GM18526 (cell line): ENCODE measurements around the gene ESRRA.

Experiments used
- POLR2A ChIP-seq: IDR thresholded peaks from 3 replicates; pipeline ENCODE4 v1.6.1; 2011; ENCODE audit not compliant: insufficient read length; ENCODE audit errors: extremely low read depth

Gene ESRRA

DNA sequence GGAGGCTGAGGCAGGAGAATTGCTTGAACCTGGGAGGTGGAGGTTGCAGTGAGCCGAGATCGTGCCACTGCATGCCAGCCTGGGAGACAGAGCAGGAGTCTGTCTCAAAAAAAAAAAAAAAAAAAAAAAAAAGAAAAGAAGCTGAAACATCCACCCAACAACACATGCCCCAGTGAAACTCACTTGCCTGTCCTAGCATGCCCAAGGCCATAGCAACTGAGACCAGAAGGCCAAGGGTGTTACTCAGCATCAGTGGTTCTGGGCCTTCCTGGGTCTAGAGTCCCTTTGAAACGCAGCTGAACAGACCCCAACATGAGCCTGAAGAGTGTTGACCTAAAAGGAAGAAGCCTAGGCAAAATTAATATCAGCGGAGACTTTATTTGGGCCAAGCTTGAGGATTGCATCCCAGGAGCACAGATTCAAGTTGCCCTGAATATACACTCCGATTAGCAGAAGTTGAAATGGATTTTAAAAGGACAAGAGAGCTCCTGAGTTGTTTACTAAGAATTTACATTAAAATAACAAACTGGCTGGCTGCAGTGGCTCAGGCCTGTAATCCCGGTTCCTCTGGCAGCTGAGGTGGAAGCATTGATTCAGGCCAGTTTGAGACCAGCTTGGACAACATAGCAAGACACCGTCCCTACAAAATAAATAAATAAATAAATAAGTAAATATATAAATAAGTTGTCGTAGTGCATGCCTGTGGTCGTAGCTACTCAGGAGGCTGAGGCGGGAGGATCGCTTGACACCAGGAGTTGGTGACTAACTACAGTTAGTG is 19.6 kb downstream of the ESRRA start:
- TF ChIP-seq POLR2A: no peak

DNA sequence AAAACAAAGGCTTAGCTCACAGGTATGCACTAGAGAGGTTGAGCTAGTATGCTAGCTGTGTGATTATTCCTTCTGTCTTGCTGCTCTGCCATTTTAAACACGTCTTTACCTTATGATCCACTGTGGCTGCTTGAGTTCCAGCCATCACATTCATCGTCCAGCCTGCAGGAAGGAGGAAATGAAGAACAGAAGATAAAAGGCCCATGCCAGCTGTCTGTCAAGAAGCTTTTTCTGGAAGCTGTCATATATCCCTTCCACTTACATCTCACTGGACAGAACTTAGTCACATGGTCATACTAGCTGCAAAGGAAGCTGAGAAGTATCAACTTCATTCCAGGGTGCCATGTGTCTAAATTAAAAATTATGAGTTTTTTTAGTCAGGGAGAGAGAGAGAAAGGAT is 22.1 kb downstream of the ESRRA start:
- no peak for TF ChIP-seq POLR2A

DNA sequence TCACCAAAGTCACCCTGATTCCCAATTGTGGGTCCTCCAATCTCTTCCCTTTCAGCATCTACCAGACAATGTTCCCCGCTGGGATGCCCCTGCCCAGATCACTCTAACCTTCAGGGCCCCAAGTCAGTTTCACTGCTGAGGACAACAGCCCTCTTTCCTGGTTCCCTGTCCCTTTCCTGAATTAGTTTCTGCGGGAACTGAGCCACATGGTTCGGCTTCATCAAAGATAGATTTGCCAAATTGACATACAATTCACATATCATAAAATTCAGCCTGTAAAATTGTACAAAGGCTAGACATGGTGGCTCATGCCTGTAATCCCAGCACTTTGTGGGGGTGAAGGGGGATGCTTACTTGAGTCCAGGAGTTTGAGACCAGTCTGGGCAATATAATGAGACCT is 22.7 kb downstream of the ESRRA start:
- TF ChIP-seq POLR2A: no peak

DNA sequence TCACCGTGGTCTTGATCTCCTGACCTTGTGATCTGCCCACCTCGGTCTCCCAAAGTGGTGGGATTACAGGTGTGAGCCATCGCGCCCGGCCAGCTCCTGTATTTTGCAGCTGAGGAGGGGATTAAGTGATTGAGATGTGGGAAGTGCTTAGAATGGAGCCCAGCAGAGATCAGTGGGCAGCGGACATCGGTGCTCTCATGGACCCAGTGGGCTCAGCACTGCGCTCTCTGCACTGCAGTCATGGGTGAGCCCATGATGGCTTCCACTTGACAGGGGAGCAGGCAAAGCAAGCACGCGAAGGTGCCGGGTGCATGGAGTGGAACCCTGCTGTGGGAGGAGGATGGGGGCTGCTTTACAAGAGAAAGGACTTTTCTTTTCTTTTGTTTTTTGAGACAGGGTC is 25.6 kb downstream of the ESRRA start:
- no peak for TF ChIP-seq POLR2A

DNA sequence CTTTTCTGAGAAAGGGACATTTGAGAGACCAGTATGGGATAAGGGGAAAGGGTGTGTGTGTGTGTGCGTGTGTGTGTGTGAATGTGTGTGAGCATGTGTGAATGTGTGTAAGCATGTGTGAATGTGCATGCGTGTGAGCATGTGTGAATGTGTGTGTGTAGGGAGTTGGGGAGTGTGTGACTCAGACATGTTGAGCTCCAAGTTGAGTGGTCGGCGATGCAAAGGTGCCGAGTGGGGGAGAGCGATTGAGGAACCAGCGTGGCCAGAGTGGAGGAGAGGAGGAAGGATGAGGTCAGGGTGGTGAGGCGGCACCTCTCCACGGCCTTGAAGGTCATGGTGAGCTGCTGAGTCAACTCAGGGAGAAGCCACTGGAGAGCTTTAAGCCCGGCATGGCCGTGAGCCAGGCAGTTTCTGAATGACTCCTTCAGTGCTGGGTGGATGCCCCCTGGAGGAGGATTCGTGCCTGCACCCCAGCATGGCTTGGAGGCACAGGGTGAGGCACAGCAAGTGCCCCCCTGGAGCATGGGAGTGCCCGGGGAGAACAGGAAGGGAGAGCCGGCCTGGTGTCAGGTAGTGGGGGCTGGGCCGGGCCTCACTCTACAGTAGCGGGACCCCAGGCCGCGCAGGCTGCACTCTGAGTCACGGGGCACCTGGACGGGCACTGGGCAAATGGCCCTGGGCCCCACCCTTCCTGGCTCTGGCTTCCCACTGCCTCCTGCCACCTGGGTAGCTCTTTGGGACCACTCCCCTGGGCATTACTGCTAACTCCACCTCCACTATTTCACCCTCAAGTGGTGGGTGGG is 26.4 kb downstream of the ESRRA start:
- peak; percentile 36 for TF ChIP-seq POLR2A

DNA sequence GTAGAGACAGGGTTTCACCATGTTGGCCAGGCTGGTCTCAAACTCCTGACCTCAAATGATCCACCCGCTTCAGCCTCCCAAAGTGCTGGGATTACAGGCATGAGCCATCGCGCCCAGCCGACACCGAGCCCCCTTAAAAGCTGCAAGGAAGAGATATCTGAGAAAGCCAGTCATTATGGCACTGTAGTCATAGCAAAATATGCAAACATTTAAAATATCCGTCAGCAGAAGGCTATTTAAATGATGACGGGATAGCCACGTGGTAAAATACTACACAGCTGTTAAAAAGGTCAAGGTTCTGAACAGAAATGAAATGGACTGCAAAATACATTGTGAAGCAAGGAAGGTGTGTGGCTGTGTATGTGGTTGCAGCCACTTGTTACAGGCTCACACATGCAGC is 28.2 kb downstream of the ESRRA start:
- no peak for TF ChIP-seq POLR2A

DNA sequence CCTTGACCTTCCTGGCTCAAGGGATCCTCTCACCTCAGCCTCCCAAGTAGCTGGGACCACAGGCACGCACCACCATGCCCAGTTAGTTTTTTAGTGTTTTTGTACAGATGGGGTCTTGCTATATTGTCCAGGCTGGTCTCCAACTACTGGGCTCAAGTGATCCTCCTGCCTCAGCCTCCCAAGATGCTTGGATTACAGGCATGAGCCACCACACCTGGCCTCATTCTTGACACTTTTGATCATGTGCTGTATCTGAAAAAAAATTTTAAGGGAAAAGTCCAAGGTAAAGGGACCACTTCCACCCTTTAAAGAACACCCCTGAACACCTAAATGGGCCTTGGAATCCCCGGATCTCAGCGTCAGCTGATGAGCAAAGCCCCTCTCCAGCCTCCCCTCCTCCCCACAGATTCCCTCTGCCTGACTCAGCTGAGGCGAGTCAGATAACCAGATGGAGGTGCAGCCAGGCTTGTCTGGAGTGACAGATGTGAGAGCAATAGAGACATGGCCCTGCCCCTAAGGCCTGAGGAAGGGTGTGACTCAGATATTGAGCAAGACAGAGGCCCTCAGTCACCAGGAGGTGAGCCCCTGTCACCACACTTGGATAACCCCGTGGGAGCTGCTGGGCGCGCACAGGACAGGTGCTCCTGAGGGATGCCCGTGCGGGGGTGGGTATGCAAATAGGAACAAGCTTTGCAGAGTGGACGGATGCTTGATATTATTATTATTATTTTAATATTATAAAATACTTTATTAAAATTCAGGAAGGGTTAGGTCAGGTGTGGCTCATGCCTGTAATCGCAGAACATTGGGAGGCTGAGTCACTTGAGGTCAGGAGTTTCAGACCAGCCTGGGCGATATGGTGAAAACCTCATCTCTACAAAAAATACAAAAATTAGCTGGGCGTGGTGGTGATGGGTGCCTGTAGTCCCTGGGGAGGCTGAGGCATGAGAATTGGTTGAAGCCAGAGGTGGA is 29.7 kb downstream of the ESRRA start:
- TF ChIP-seq POLR2A: no peak

DNA sequence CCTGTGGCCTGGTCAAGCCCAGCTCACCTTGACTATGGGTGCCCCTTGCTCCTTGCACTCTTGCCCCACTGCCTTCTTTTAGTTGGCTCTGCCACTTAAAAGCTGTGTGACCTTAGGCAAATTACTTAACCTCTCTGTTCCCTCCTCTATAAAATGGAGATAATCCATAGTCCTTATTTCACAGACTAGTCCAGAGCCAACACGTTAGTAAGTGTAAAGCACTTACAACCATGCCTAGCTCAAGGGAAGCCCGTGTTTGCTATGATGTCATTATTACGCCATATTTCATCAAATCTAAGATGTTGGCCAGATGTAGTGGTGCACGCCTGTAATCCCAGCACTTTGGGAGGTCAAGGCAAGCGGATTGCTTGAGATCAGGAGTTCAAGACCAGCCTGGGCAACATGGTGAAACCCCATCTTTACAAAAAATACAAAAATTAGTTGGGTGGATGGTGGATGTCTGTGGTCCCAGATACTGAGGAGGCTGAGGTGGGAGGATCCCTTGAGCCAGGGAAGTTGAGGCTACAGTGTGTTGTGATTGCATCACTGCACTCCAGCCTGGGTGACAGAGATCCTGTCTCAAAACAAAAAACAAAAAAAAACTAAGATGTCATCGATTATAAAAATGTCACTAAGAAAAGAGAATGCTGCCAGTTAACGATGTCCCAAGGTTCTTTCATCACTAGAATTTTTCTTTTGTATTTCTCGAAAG is 32.4 kb downstream of the ESRRA start:
- TF ChIP-seq POLR2A: no peak

DNA sequence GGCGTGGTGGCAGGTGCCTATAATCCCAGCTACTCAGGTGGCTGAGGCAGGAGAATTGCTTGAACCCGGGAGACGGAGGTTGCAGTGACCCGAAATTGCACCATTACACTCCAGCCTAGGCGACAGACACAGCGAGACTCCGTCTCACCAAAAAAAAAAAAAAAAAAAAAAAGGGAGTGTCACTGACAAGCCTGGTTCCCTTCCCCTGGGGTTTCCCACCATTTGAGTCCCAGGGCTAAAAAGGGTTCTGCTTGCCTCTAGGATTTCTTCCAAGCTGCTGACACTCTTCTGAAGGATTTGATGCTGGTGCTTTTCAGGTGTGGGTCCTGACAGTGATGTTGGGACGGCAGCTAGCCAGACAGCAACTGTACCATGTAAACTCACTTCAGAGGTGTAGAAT is 33.4 kb downstream of the ESRRA start:
- TF ChIP-seq POLR2A: no peak

DNA sequence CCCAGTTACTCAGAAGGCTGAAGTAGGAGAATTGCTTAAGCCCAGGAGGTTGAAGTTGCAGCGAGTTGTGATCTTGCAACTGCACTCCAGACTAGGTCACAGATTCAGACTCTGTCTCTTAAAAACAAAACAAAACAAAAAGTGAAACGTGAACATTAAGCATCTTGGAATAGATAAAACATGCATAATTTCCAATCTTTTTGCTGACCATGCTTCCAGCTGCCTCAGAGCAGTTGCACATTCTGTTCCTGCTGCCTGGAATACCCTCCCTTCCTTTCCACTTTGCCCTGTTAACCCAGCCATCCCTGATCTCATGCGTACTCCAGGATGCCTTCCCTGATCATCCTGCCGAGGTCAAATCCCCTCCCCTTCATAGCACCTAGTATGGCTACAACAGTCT is 34.0 kb downstream of the ESRRA start:
- no peak for TF ChIP-seq POLR2A

DNA sequence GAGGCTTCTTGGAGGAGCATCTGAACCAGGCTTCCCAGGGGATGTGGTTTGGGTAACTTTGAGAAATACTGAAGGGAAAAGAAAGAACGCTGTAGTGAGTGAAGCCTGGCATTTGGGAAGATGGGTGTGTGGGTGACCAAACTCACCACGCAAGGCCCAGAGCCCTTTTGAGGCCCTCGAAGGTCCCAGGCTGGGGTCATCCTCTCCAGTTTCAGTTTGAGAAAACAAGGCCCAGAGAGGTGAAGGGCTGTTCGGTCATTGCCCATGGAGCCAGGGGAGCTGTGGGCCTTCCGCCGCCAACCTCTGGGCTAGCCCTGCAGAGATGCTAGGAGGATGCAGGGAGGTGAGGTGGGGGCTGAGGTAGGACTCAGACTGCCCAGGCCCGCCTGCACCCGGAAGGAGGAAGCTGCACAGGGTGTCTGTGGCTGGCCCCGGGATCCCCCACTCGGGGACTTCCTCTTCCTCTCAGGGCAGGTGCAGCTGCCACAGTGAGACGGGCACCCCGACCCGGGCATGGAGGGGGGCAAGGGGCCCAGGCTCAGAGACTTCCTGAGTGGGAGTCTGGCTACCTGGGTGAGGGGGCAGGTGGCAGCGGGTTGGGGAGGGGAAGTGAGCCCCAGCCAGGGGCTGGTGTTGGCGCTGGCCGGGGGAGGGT is 34.6 kb downstream of the ESRRA start, which contains the start of gene CCDC88B:
Gene CCDC88B, plus strand, starts transcription at position 451 of the 655 bp plus-strand sequence. Its CDS starts 63 bp downstream, at position 514.
- TF ChIP-seq POLR2A: peak; percentile 64

DNA sequence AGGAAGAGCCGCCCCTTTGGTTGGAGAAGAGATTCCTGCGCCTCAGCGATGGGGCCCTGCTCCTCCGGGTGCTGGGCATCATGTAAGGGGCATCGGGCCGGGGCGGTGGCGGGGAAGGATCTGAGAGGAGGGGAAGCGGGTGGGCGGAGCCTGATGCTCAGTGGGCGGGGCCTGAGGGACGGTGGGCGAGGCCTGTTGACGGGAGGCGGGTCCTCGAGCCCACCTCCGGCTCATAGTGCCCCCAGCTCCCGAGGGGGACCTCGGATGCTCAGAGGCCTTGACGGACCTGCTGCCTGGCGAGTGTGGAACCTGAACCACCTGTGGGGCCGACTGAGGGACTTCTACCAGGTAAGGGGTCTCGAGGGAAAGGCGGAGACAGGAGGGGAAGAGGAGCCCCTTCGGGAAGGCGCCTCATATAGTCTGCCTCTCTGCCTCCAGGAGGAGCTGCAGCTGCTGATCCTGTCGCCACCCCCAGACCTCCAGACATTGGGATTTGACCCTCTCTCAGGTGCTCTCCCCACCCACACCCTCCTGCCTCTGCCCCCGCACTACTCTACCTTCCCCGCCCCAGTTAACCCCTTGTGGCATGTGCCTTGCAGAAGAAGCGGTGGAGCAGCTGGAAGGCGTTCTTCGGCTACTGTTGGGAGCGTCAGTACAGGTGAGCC is 35.5 kb downstream of the ESRRA start:
- TF ChIP-seq POLR2A: peak; percentile 29

DNA sequence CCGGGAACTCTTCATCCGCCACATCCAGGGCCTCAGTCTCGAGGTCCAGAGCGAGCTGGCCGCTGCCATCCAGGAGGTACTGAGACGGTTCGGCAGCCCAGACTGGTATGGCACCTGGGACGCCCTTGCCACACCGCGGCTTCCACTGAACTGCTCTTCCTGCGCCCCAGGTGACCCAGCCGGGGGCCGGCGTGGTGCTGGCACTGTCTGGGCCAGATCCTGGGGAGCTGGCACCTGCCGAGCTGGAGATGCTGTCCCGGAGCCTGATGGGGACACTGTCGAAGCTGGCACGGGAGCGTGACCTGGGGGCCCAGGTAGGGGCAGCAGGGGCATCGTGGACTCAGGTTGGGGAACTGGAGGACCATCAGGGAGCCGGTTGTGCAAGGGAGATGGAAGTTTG is 36.1 kb downstream of the ESRRA start:
- no peak for TF ChIP-seq POLR2A

DNA sequence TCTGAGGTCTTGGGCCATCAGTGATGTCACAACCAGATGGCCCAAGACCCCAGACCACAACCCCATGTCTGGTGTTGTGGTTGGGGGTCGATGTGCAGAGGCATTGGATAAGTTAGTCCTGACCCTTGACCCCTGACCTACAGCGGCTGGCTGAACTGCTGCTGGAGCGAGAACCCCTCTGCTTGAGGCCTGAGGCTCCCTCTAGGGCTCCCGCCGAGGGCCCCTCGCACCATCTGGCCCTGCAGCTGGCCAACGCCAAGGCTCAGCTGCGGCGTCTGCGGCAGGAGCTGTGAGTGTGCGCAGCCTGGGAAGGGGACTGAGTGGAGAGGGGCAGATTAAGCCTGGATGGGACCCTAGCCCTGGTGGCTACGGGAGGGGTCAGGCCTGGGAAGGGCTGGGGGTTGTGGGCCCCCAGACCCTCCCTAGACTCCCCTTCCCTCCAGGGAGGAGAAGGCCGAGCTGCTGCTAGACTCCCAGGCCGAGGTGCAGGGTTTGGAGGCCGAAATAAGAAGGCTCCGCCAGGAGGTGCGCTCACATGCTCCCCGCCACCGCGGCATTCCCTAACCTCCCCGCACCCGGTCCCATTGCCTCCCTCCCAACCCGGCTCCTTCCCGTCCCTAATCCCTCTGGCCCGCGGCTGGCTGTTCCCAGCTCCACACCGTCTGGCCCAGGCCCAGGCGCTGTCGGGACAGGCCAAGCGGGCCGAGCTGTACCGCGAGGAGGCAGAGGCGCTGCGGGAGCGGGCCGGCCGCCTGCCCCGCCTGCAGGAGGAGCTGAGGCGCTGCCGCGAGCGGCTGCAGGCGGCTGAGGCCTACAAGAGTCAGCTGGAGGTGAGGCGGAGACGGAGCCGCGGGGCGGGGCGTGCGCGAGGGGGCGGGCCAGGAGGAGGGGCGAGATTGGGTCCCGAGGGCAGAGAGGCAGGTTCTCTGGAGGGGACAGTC is 36.8 kb downstream of the ESRRA start:
- no peak for TF ChIP-seq POLR2A
